ENCODE measurements around the gene CNR2.

The CNR2 gene

DNA sequence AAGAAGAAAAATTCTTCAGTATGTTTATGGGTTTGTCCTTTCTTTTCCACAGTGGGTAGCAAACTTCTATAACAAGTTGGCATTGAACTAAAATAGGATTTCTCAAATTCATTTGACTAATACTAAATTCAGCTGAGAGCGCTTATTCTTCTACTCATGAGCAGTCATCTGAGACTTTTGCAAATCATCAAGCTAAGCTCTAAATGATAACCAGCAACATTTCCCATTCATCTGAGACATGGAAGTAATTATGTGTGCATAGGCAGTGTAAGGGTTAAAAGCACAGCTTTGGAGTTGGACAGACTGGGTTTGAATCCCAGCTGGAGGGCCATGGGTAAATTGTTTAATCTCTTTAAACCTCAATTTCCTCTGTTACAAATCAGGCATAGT is 18.3 kb upstream of the CNR2 start:
- H3K36me3 ChIP-seq (ENCODE audit: control insufficient read depth, insufficient read depth, low read length), result no peaks in the 10 kb centered on the region
- no peak overlapping the region for H3K27ac ChIP-seq (ENCODE audit: low read depth, low read length)
- peaks cover 2% of the 10 kb centered on the region; the same call in 1 of the 2 replicates for H3K4me1 ChIP-seq (ENCODE audit: control insufficient read depth, insufficient read depth, low read length)
- H3K9me3 ChIP-seq (ENCODE audit: control insufficient read depth, insufficient read depth, low read length), result no peaks in the 10 kb centered on the region
- no peak overlapping the region for H3K4me3 ChIP-seq (ENCODE audit: low read depth, low read length)
- no peaks in the 10 kb centered on the region for H3K27me3 ChIP-seq (ENCODE audit: control insufficient read depth, insufficient read depth, low read length)
- no peak overlapping the region for H3K9ac ChIP-seq (ENCODE audit: low read depth, low read length)

DNA sequence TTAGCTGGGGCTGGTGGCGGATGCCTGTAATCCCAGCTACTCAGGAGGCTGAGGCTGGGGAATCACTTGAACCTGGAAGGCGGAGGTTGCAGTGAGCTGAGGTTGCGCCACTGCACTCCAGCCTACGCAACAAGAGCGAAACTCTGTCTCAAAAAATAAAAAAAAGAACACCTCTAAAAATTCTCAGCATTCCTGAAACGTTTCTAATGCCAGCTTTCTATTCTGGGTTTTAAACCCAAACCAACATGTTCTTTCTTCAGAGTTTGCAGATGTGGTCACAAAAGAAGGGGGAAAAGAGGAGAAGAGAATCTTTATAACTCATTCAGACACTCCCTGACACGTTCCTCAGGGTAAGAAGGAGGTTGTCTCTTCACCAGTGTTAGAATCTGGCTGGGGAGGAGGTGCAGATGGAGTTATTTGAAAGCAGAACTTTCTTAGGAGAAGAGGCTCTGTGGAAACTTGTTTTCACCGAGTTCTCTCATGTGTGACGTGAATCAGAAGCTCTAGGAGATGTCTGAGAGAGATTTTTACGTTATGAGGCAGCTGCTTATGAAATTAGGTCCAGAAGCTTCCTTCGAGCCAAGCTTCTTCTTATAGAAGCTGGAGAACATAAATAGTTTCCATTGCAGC is 17.8 kb upstream of the CNR2 start:
- no peak overlapping the region for H3K27ac ChIP-seq (ENCODE audit: low read depth, low read length)
- H3K9me3 ChIP-seq (ENCODE audit: control insufficient read depth, insufficient read depth, low read length), result no peaks in the 10 kb centered on the region
- H3K36me3 ChIP-seq (ENCODE audit: control insufficient read depth, insufficient read depth, low read length), result no peaks in the 10 kb centered on the region
- no peaks in the 10 kb centered on the region for H3K4me1 ChIP-seq (ENCODE audit: control insufficient read depth, insufficient read depth, low read length)
- H3K27me3 ChIP-seq (ENCODE audit: control insufficient read depth, insufficient read depth, low read length), result no peaks in the 10 kb centered on the region
- H3K9ac ChIP-seq (ENCODE audit: low read depth, low read length), result no peak overlapping the region
- H3K4me3 ChIP-seq (ENCODE audit: low read depth, low read length), result no peak overlapping the region

DNA sequence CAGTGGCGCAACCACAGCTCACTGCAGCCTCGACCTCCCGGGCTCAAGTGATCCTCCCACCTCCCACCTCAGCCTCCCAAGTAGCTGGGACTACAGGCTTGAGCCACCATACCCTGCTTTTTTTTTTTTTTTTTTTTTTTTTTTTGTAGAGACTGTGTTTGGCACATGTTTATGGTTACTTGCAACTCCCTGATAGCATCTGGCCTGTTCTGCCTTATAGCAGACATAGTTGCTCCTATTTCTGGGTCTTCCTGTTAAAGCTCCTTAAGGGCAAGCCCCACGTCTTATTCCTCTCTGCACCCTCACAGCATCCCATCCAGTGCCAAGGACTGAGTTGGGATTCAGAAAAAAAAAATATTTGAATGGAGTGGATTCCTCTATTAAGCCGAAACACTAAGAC is 17.1 kb upstream of the CNR2 start:
- no peak overlapping the region for H3K27ac ChIP-seq (ENCODE audit: low read depth, low read length)

DNA sequence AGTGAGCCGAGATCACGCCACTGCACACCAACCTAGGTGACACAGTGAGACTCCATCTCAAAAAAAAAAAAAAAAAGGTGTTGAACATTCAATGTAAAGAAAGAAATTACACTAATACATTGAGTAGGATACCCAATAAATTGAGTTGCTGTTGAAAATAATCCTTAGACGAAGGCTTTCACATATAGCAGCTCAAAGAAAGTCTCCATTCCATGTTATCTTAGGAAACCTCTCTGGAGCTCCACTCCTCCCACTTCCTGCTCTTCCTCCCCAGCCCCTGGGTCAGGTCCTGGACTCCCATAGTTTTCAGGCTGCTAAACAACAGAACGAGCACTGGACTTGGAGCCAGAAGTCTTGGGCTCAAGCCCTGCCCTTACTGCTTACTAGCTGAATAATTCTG is 15.6 kb upstream of the CNR2 start:
- Histone ChIP-seq H3K27me3 (ENCODE audit: control insufficient read depth, insufficient read depth, low read length) (no peaks in the 10 kb centered on the region), H3K36me3 (ENCODE audit: control insufficient read depth, insufficient read depth, low read length) (no peaks in the 10 kb centered on the region), H3K27ac (ENCODE audit: low read depth, low read length) (no peak overlapping the region), H3K4me3 (ENCODE audit: low read depth, low read length) (no peak overlapping the region), H3K9ac (ENCODE audit: low read depth, low read length) (no peak overlapping the region), H3K4me1 (ENCODE audit: control insufficient read depth, insufficient read depth, low read length) (no peaks in the 10 kb centered on the region), H3K9me3 (ENCODE audit: control insufficient read depth, insufficient read depth, low read length) (no peaks in the 10 kb centered on the region)

More for the DNA sequence above, 17.1 kb upstream of the CNR2 start:
- H3K9ac ChIP-seq (ENCODE audit: low read depth, low read length), result no peak overlapping the region
- H3K4me3 ChIP-seq (ENCODE audit: low read depth, low read length), result no peak overlapping the region
- no peaks in the 10 kb centered on the region for H3K4me1 ChIP-seq (ENCODE audit: control insufficient read depth, insufficient read depth, low read length)
- no peaks in the 10 kb centered on the region for H3K36me3 ChIP-seq (ENCODE audit: control insufficient read depth, insufficient read depth, low read length)
- H3K27me3 ChIP-seq (ENCODE audit: control insufficient read depth, insufficient read depth, low read length), result no peaks in the 10 kb centered on the region
- no peaks in the 10 kb centered on the region for H3K9me3 ChIP-seq (ENCODE audit: control insufficient read depth, insufficient read depth, low read length)

GRCh38 chr1:23927097-23927496 is 13.9 kb upstream of the CNR2 start:
- Histone ChIP-seq H3K27me3 (ENCODE audit: control insufficient read depth, insufficient read depth, low read length) (no peaks in the 10 kb centered on the region), H3K9me3 (ENCODE audit: control insufficient read depth, insufficient read depth, low read length) (no peaks in the 10 kb centered on the region), H3K9ac (ENCODE audit: low read depth, low read length) (no peak overlapping the region), H3K27ac (ENCODE audit: low read depth, low read length) (no peak overlapping the region), H3K4me1 (ENCODE audit: control insufficient read depth, insufficient read depth, low read length) (no peaks in the 10 kb centered on the region), H3K36me3 (ENCODE audit: control insufficient read depth, insufficient read depth, low read length) (no peaks in the 10 kb centered on the region), H3K4me3 (ENCODE audit: low read depth, low read length) (no peak overlapping the region)

DNA sequence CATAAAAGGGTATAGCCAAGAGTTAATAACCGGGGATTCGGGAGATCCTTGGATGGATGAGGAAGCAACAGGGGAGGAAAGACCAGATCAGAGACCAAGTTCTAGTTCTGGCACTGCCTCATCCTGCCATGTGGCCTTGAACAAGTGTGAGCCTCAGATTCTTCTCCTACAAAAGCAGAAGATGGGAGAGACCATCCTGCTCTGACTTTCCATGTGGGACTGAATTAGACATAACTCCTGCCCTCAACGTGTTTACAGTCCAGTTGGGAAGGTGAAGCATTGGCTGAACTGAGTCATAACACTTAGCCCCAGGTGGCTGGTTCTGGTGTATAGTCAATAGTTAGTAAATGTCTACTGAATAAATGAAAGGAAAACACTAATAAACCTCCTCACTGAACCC is 12.1 kb upstream of the CNR2 start:
- no peaks in the 10 kb centered on the region for H3K27me3 ChIP-seq (ENCODE audit: control insufficient read depth, insufficient read depth, low read length)
- H3K36me3 ChIP-seq (ENCODE audit: control insufficient read depth, insufficient read depth, low read length), result no peaks in the 10 kb centered on the region
- H3K9me3 ChIP-seq (ENCODE audit: control insufficient read depth, insufficient read depth, low read length), result no peaks in the 10 kb centered on the region
- H3K9ac ChIP-seq (ENCODE audit: low read depth, low read length), result no peak overlapping the region
- no peaks in the 10 kb centered on the region for H3K4me1 ChIP-seq (ENCODE audit: control insufficient read depth, insufficient read depth, low read length)
- no peak overlapping the region for H3K27ac ChIP-seq (ENCODE audit: low read depth, low read length)
- H3K4me3 ChIP-seq (ENCODE audit: low read depth, low read length), result no peak overlapping the region

DNA sequence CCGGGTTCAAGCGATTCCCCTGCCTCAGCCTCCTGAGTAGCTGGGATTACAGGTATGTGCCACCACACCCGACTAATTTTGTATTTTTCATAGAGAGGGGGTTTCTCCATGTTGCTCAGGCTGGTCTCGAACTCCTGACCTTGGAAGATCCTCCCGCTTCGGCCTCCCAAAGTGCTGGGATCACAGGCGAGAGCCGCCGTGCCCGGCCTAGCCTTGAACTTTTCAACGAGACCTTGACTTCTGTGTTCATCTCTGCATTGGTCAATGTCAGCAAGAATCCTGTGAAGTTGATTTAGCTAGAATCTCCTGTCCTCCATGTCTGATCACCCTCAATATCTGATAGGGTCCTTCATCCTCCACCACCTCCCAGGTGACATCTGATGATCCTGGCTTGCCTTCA is 11.4 kb upstream of the CNR2 start:
- Histone ChIP-seq H3K4me1 (ENCODE audit: control insufficient read depth, insufficient read depth, low read length) (no peaks in the 10 kb centered on the region), H3K4me3 (ENCODE audit: low read depth, low read length) (no peak overlapping the region), H3K27ac (ENCODE audit: low read depth, low read length) (no peak overlapping the region), H3K27me3 (ENCODE audit: control insufficient read depth, insufficient read depth, low read length) (no peaks in the 10 kb centered on the region), H3K36me3 (ENCODE audit: control insufficient read depth, insufficient read depth, low read length) (no peaks in the 10 kb centered on the region), H3K9ac (ENCODE audit: low read depth, low read length) (no peak overlapping the region), H3K9me3 (ENCODE audit: control insufficient read depth, insufficient read depth, low read length) (no peaks in the 10 kb centered on the region)

GRCh38 chr1:23923592-23924499 is 10.7 kb upstream of the CNR2 start:
- Histone ChIP-seq H3K9ac (ENCODE audit: low read depth, low read length) (no peak overlapping the region), H3K4me1 (ENCODE audit: control insufficient read depth, insufficient read depth, low read length) (no peaks in the 10 kb centered on the region), H3K9me3 (ENCODE audit: control insufficient read depth, insufficient read depth, low read length) (no peaks in the 10 kb centered on the region), H3K36me3 (ENCODE audit: control insufficient read depth, insufficient read depth, low read length) (no peaks in the 10 kb centered on the region), H3K27me3 (ENCODE audit: control insufficient read depth, insufficient read depth, low read length) (no peaks in the 10 kb centered on the region), H3K27ac (ENCODE audit: low read depth, low read length) (no peak overlapping the region), H3K4me3 (ENCODE audit: low read depth, low read length) (no peak overlapping the region)

- no peaks in the 10 kb centered on the region for H3K9me3 ChIP-seq (ENCODE audit: control insufficient read depth, insufficient read depth, low read length)
- no peaks in the 10 kb centered on the region for H3K4me1 ChIP-seq (ENCODE audit: control insufficient read depth, insufficient read depth, low read length)
- H3K27ac ChIP-seq (ENCODE audit: low read depth, low read length), result no peak overlapping the region
These were observed 9.3 kb upstream of the CNR2 start for GRCh38 chr1:23922321-23922943.

DNA sequence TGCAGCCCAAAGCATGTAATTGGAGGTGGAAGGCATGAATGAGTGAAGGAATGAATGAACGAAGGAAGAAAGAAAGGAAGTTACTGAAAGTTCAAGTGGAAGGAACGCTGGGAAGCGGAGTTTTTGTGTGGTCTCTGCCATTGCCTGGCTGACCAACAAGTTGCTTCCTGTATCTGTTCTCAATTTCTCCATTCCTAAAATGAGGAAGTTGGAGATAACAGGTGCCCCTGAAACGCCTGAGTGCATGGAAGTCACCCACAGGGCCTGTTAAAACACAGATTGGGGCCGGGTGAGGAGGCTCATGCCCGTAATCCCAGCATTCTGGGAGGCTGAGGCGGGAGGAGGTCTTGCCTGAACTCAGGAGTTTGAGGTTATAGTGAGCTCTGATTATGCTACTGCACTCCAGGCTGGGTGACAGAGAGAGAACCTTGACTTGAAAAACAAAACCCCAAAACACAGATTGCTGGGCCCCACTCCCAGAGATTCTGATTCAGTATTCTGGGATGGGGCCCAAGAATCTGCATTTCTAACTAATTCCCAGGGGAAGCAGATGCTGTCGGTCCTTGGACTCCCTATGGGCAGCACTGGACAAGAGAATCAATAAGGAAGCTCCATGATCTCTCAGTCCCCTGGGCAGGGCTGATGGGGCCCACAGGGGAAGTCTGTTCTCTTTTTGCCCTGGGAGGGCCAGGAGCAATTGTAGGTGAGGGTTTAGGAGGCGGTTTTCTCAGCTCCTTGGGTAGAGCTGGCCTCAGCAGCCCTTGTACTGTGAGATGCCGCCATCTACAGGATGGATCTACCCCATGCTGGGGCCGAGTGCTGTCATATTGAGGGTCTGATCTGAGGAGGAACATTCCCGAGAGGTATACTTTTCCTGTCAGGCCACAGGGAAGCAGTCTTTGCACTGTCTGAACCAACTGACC is 3.3 kb upstream of the CNR2 start:
- no peaks in the 10 kb centered on the region for H3K4me1 ChIP-seq (ENCODE audit: control insufficient read depth, insufficient read depth, low read length)
- no peaks in the 10 kb centered on the region for H3K36me3 ChIP-seq (ENCODE audit: control insufficient read depth, insufficient read depth, low read length)
- no peak overlapping the region for H3K27ac ChIP-seq (ENCODE audit: low read depth, low read length)
- no peak overlapping the region for H3K9ac ChIP-seq (ENCODE audit: low read depth, low read length)
- no peaks in the 10 kb centered on the region for H3K9me3 ChIP-seq (ENCODE audit: control insufficient read depth, insufficient read depth, low read length)
- no peak overlapping the region for H3K4me3 ChIP-seq (ENCODE audit: low read depth, low read length)
- H3K27me3 ChIP-seq (ENCODE audit: control insufficient read depth, insufficient read depth, low read length), result no peaks in the 10 kb centered on the region

More at GRCh38 chr1:23922321-23922943, 9.3 kb upstream of the CNR2 start:
- Histone ChIP-seq H3K9ac (ENCODE audit: low read depth, low read length) (no peak overlapping the region), H3K4me3 (ENCODE audit: low read depth, low read length) (no peak overlapping the region), H3K36me3 (ENCODE audit: control insufficient read depth, insufficient read depth, low read length) (no peaks in the 10 kb centered on the region), H3K27me3 (ENCODE audit: control insufficient read depth, insufficient read depth, low read length) (no peaks in the 10 kb centered on the region)

Measured in HUES48 (cell line).